Keratinocyte (primary cell): Measurements from ENCODE around the gene TMEM178A.

Experiments
- CTCF ChIP-seq, 3 experiments: IDR thresholded peaks in 1 of 3; conservative IDR thresholded peaks in 1 of 3; optimal IDR thresholded peaks in 1 of 3; 2 replicates in 2 of 3; 3 replicates in 1 of 3; pipeline versions ENCODE3 to v1.5.1; 2011; ENCODE audit warnings: low read length in 3 of 3, mild to moderate bottlenecking in 3 of 3, moderate library complexity in 2 of 3, control low read depth in 1 of 3, inconsistent platforms in 1 of 3; ENCODE audit not compliant: insufficient read depth in 2 of 3; ENCODE audit errors: extremely low read depth in 1 of 3
- EZH2 ChIP-seq: IDR thresholded peaks from one replicate; pipeline ENCODE4 v1.6.1; 2012; ENCODE audit warnings: inconsistent platforms, mild to moderate bottlenecking, low read length, moderate library complexity

GRCh38 chr2:39755466-39755865 is 89.7 kb downstream of the TMEM178A start:
- TF ChIP-seq CTCF (optimal IDR thresholded peaks at IDR 0.05 in 1 of 3, IDR thresholded peaks at IDR 0.05 in 1 of 3, conservative IDR thresholded peaks at IDR 0.05 in 1 of 3; ENCODE audit: extremely low read depth in 1 of 3, insufficient read depth in 2 of 3, low read length in 3 of 3) (no peak), EZH2 (no peak)
